ENCODE results near the gene MAFF.

MAFF gene

GRCh38 chr22:38222797-38223119 lies 21.0 kb downstream of the MAFF start:
- TF ChIP-seq CTCF (IDR thresholded peaks at IDR 0.05; ENCODE audit: low read depth, low read length, poor library complexity, severe bottlenecking) (no peak), EZH2phosphoT487 (IDR thresholded peaks at IDR 0.05; ENCODE audit: borderline replicate concordance, low read length) (no peak)
- Histone ChIP-seq H3K79me2 (ENCODE audit: control insufficient read depth, low read length) (no peaks in the 10 kb centered on the region), H3K4me2 (ENCODE audit: low read length) (no peak overlapping the region), H3K27me3 (ENCODE audit: control insufficient read depth, low read length) (no peaks in the 10 kb centered on the region), H4K20me1 (ENCODE audit: control insufficient read depth, insufficient read depth, low read depth, low read length) (no peaks in the 10 kb centered on the region), H3F3A (ENCODE audit: control insufficient read depth, insufficient read depth) (no peaks in the 10 kb centered on the region), H3K27ac (ENCODE audit: low read depth, low read length) (no peak overlapping the region), H3K4me1 (ENCODE audit: control insufficient read depth, low read length) (no peaks in the 10 kb centered on the region), H3K9me2 (replicated peaks; ENCODE audit: control insufficient read depth, low read length) (no peaks in the 10 kb centered on the region), H3K9me3 (ENCODE audit: control insufficient read depth, insufficient read depth, low read length) (no peaks in the 10 kb centered on the region), H3K36me3 (ENCODE audit: control insufficient read depth, low read length) (no peaks in the 10 kb centered on the region), H3K4me3 (ENCODE audit: low read length) (no peak overlapping the region)

- Histone ChIP-seq H4K20me1 (ENCODE audit: control insufficient read depth, insufficient read depth, low read depth, low read length) (no peaks in the 10 kb centered on the region), H3K4me3 (ENCODE audit: low read length) (no peak overlapping the region), H3K27me3 (ENCODE audit: control insufficient read depth, low read length) (no peaks in the 10 kb centered on the region), H3K36me3 (ENCODE audit: control insufficient read depth, low read length) (no peaks in the 10 kb centered on the region), H3K9me3 (ENCODE audit: control insufficient read depth, insufficient read depth, low read length) (no peaks in the 10 kb centered on the region), H3K79me2 (ENCODE audit: control insufficient read depth, low read length) (no peaks in the 10 kb centered on the region), H3K4me2 (ENCODE audit: low read length) (no peak overlapping the region), H3K9me2 (replicated peaks; ENCODE audit: control insufficient read depth, low read length) (no peaks in the 10 kb centered on the region), H3F3A (ENCODE audit: control insufficient read depth, insufficient read depth) (no peaks in the 10 kb centered on the region), H3K4me1 (ENCODE audit: control insufficient read depth, low read length) (no peaks in the 10 kb centered on the region), H3K27ac (ENCODE audit: low read depth, low read length) (no peak overlapping the region)
- TF ChIP-seq CTCF (IDR thresholded peaks at IDR 0.05; ENCODE audit: low read depth, low read length, poor library complexity, severe bottlenecking) (peak; percentile 22), EZH2phosphoT487 (IDR thresholded peaks at IDR 0.05; ENCODE audit: borderline replicate concordance, low read length) (no peak)
Measured at GRCh38 chr22:38223289-38223960, 21.6 kb downstream of the MAFF start.

GRCh38 chr22:38226853-38227649 lies 25.3 kb downstream of the MAFF start:
- Histone ChIP-seq H3K9me2 (replicated peaks; ENCODE audit: control insufficient read depth, low read length) (no peaks in the 10 kb centered on the region), H3K36me3 (ENCODE audit: control insufficient read depth, low read length) (no peaks in the 10 kb centered on the region), H3K4me3 (ENCODE audit: low read length) (no peak overlapping the region), H3K79me2 (ENCODE audit: control insufficient read depth, low read length) (no peaks in the 10 kb centered on the region), H3F3A (ENCODE audit: control insufficient read depth, insufficient read depth) (no peaks in the 10 kb centered on the region), H3K4me1 (ENCODE audit: control insufficient read depth, low read length) (no peaks in the 10 kb centered on the region), H3K9me3 (ENCODE audit: control insufficient read depth, insufficient read depth, low read length) (no peaks in the 10 kb centered on the region), H4K20me1 (ENCODE audit: control insufficient read depth, insufficient read depth, low read depth, low read length) (no peaks in the 10 kb centered on the region), H3K27me3 (ENCODE audit: control insufficient read depth, low read length) (no peaks in the 10 kb centered on the region), H3K4me2 (ENCODE audit: low read length) (no peak overlapping the region), H3K27ac (ENCODE audit: low read depth, low read length) (no peak overlapping the region)
- TF ChIP-seq EZH2phosphoT487 (IDR thresholded peaks at IDR 0.05; ENCODE audit: borderline replicate concordance, low read length) (no peak), CTCF (IDR thresholded peaks at IDR 0.05; ENCODE audit: low read depth, low read length, poor library complexity, severe bottlenecking) (no peak)

Measured in DOHH2 (cell line).